Liver (tissue), 9 donors: ENCODE measurements around the gene TEX14. TPM values are rescaled to one million over a fixed set of nuclear protein-coding genes. Genes with fewer than 3 reads are reported as not detected.

ENCODE experiments used
- DNase-seq: peaks from one replicate; pipeline ENCODE4 v3.0.0-alpha.2; 2017; ENCODE audit warnings: low spot score
- H3K27ac ChIP-seq, 2 donors: one replicate each; pipeline ENCODE4 v1.7.0; 2013; ENCODE audit warnings: inconsistent platforms in 2 of 2, low read length in 2 of 2, control low read depth in 1 of 2, low read depth in 1 of 2, mild to moderate bottlenecking in 1 of 2
- H3K27me3 ChIP-seq, 4 donors: one replicate each; pipeline versions ENCODE4 v1.6.1 to v1.7.0; 2013; ENCODE audit warnings: low read length in 3 of 4, inconsistent platforms in 1 of 4, mild to moderate bottlenecking in 1 of 4, moderate library complexity in 1 of 4; ENCODE audit not compliant: control insufficient read depth in 4 of 4, insufficient read depth in 4 of 4
- H3K36me3 ChIP-seq, 4 donors: one replicate each; pipeline versions ENCODE4 v1.6.1 to v1.7.0; 2013; ENCODE audit warnings: low read length in 3 of 4, mild to moderate bottlenecking in 3 of 4, low read depth in 1 of 4, moderate library complexity in 1 of 4; ENCODE audit not compliant: control insufficient read depth in 4 of 4, insufficient read depth in 3 of 4
- H3K4me1 ChIP-seq, 4 donors: one replicate each; pipeline versions ENCODE4 v1.6.1 to v1.7.0; 2013; ENCODE audit warnings: low read length in 3 of 4, mild to moderate bottlenecking in 3 of 4, moderate library complexity in 1 of 4; ENCODE audit not compliant: control insufficient read depth in 4 of 4, insufficient read depth in 4 of 4
- H3K4me3 ChIP-seq, 3 donors: one replicate each; pipeline versions ENCODE4 v1.6.1 to v1.7.0; 2013; ENCODE audit warnings: low read length in 3 of 3, control low read depth in 1 of 3, low read depth in 1 of 3, mild to moderate bottlenecking in 1 of 3
- H3K9ac ChIP-seq, 2 donors: one replicate each; pipeline ENCODE4 v1.7.0; 2013; ENCODE audit warnings: low read length in 2 of 2, mild to moderate bottlenecking in 2 of 2, moderate library complexity in 2 of 2, control low read depth in 1 of 2, low read depth in 1 of 2
- H3K9me3 ChIP-seq, 4 donors: one replicate each; pipeline versions ENCODE4 v1.6.1 to v1.7.0; 2013; ENCODE audit warnings: low read length in 3 of 4; ENCODE audit not compliant: control insufficient read depth in 4 of 4
- EGR1 ChIP-seq, 2 donors: IDR thresholded peaks; 2 replicates each; pipeline ENCODE4 v1.6.1; 2016 to 2018; ENCODE audit warnings: antibody characterized with exemption in 2 of 2, low read depth in 2 of 2
- FOXA1 ChIP-seq: IDR thresholded peaks from 2 replicates; pipeline ENCODE4 v1.6.1; 2016; ENCODE audit warnings: antibody characterized with exemption
- FOXA2 ChIP-seq: IDR thresholded peaks from 2 replicates; pipeline ENCODE4 v1.6.1; 2016; ENCODE audit warnings: antibody characterized with exemption
- GABPA ChIP-seq, 2 donors: IDR thresholded peaks in 1 of 2; conservative IDR thresholded peaks in 1 of 2; 2 replicates each; pipeline ENCODE4 v1.6.1; 2016; ENCODE audit warnings: antibody characterized with exemption in 2 of 2, mild to moderate bottlenecking in 1 of 2, moderate library complexity in 1 of 2
- HNF4A ChIP-seq, 2 donors: conservative IDR thresholded peaks; 2 replicates each; pipeline ENCODE4 v1.6.1; 2016; ENCODE audit warnings: antibody characterized with exemption in 2 of 2, mild to moderate bottlenecking in 2 of 2
- HNF4G ChIP-seq: IDR thresholded peaks from 2 replicates; pipeline ENCODE4 v1.6.1; 2016; ENCODE audit warnings: antibody characterized with exemption
- JUND ChIP-seq, 2 donors: IDR thresholded peaks; 2 replicates each; pipeline ENCODE4 v1.6.1; 2016; ENCODE audit warnings: antibody characterized with exemption in 2 of 2
- NR2F2 ChIP-seq: IDR thresholded peaks from 2 replicates; pipeline ENCODE4 v1.6.1; 2016; ENCODE audit warnings: antibody characterized with exemption
- RAD21 ChIP-seq, 2 donors: IDR thresholded peaks; 2 replicates each; pipeline ENCODE4 v1.6.1; 2016; ENCODE audit warnings: antibody characterized with exemption in 2 of 2, mild to moderate bottlenecking in 2 of 2
- REST ChIP-seq: IDR thresholded peaks from 2 replicates; pipeline ENCODE4 v1.6.1; 2016; ENCODE audit warnings: antibody characterized with exemption, mild to moderate bottlenecking
- RXRA ChIP-seq, 2 donors: IDR thresholded peaks; 2 replicates each; pipeline ENCODE4 v1.6.1; 2017 to 2018; ENCODE audit warnings: antibody characterized with exemption in 2 of 2, mild to moderate bottlenecking in 1 of 2
- SP1 ChIP-seq: IDR thresholded peaks from 2 replicates; pipeline ENCODE4 v1.6.1; 2018; ENCODE audit warnings: antibody characterized with exemption, mild to moderate bottlenecking
- YY1 ChIP-seq: IDR thresholded peaks from 2 replicates; pipeline ENCODE4 v1.6.1; 2016; ENCODE audit warnings: antibody characterized with exemption, mild to moderate bottlenecking
- WGBS: extraction: QIAGEN DNeasy Blood & Tissue Kit; methylation state at CpG from one replicate; pipeline ENCODE4 v1.1.7; 2013; 5-methylcytosine and 5-hydroxymethylcytosine counted together
- polyA plus RNA-seq, 2 donors: library from polyadenylated mRNA; stranded (reverse) in 1 of 2; unstranded in 1 of 2; fragments of 200-250 nt in 1 of 2; fragments of >200 nt in 1 of 2; fragmentation: Nextera tagmentation in 1 of 2; extraction: Ambion mirVana in 1 of 2; gene quantifications; one replicate each; pipeline versions ENCODE4 v1.2.1 to v1.2.3, GENCODE V29; 2013 to 2015
- total RNA-seq, 2 donors: library from RNA; depleted of rRNA; stranded (reverse); fragments of >200 nt; gene quantifications; one replicate each; pipeline ENCODE4 v1.2.3, GENCODE V29; 2014
- TF ChIP-seq, protein P1 (sequence below): fragments of 150-350 bp; IDR thresholded peaks from 2 replicates; pipeline ENCODE4 v1.5.1; 2017; ENCODE audit warnings: improper control_type of control experiment, low read depth, low read length; ENCODE audit not compliant: missing input control
- TF ChIP-seq, protein P2 (sequence below): IDR thresholded peaks from 2 replicates; pipeline ENCODE4 v1.6.1; 2016; ENCODE audit warnings: antibody characterized with exemption
- donor health status: healthy.
- donor health status: healthy.
- donor health status: healthy.
- donor health status: healthy.
- donor health status: healthy.

The TEX14 gene
- total and polyA plus RNA-seq, 4 donors: 0.01 to 0.17 (median 0.13) TPM

GRCh38 chr17:58534901-58535421, 156.9 kb downstream of the TEX14 start:
- peak overlapping the region; percentile 6 to 42 for H3K27ac ChIP-seq
- 68% methylated on average over 4 of the region's 4 CpGs for WGBS
- TF ChIP-seq RAD21 (IDR thresholded peaks at IDR 0.05) (no peak), RXRA (IDR thresholded peaks at IDR 0.05) (no peak), SP1 (no peak), NR2F2 (no peak), EGR1 (IDR thresholded peaks at IDR 0.05; ENCODE audit: low read depth in 2 of 2) (no peak), JUND (IDR thresholded peaks at IDR 0.05) (no peak), HNF4G (no peak), REST (no peak), YY1 (no peak), GABPA (IDR thresholded peaks at IDR 0.05 in 1 of 2, conservative IDR thresholded peaks at IDR 0.05 in 1 of 2) (no peak), FOXA1 (no peak)
- TF ChIP-seq, protein P1, sequence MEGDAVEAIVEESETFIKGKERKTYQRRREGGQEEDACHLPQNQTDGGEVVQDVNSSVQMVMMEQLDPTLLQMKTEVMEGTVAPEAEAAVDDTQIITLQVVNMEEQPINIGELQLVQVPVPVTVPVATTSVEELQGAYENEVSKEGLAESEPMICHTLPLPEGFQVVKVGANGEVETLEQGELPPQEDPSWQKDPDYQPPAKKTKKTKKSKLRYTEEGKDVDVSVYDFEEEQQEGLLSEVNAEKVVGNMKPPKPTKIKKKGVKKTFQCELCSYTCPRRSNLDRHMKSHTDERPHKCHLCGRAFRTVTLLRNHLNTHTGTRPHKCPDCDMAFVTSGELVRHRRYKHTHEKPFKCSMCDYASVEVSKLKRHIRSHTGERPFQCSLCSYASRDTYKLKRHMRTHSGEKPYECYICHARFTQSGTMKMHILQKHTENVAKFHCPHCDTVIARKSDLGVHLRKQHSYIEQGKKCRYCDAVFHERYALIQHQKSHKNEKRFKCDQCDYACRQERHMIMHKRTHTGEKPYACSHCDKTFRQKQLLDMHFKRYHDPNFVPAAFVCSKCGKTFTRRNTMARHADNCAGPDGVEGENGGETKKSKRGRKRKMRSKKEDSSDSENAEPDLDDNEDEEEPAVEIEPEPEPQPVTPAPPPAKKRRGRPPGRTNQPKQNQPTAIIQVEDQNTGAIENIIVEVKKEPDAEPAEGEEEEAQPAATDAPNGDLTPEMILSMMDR: no peak
- H3K36me3 ChIP-seq: no peaks in the 10 kb centered on the region
- no peak for DNase-seq
- H3K27me3 ChIP-seq: no peaks in the 10 kb centered on the region
- H3K9me3 ChIP-seq: no peaks in the 10 kb centered on the region
- H3K4me1 ChIP-seq: peaks cover 11 to 27% (median 18%) of the 10 kb centered on the region in 4 donors
- no peak overlapping the region for H3K4me3 ChIP-seq
- no peak overlapping the region for H3K9ac ChIP-seq

- H3K9me3 ChIP-seq: no peaks in the 10 kb centered on the region
- WGBS: 70% methylated on average over 3 of the region's 3 CpGs
- no peak overlapping the region for H3K27ac ChIP-seq
- peaks cover 11 to 27% (median 18%) of the 10 kb centered on the region in 4 donors for H3K4me1 ChIP-seq
- no peak overlapping the region for H3K9ac ChIP-seq
- no peak for DNase-seq
- H3K4me3 ChIP-seq: no peak overlapping the region
- H3K27me3 ChIP-seq: no peaks in the 10 kb centered on the region
- TF ChIP-seq HNF4A (conservative IDR thresholded peaks at IDR 0.05) (no peak), FOXA2 (no peak), SP1 (no peak)
- TF ChIP-seq, protein P1: no peak
- TF ChIP-seq, protein P2, sequence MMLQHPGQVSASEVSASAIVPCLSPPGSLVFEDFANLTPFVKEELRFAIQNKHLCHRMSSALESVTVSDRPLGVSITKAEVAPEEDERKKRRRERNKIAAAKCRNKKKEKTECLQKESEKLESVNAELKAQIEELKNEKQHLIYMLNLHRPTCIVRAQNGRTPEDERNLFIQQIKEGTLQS: no peak
- H3K36me3 ChIP-seq: no peaks in the 10 kb centered on the region
Measured at GRCh38 chr17:58534331-58534730, 157.5 kb downstream of the TEX14 start.
